ENCODE measurements around the gene FGF11.

DNA sequence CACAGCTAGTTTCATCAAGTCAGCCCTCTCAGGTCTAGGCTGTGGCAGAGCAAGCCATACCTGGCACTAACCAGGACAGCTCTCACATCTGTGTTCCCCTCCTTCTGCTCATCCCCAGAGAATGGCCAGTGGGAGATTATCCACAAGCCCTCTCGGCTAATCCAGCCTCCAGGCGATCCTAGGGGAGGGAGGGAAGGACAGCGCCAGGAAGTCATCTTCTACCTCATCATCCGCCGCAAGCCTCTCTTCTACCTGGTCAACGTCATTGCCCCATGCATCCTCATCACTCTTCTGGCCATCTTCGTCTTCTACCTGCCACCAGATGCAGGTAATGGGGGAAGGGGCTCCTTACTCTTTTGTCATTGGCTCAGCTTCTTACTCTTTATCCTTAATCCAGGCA lies 9.1 kb downstream of the FGF11 start:
- TF ChIP-seq, protein P1, sequence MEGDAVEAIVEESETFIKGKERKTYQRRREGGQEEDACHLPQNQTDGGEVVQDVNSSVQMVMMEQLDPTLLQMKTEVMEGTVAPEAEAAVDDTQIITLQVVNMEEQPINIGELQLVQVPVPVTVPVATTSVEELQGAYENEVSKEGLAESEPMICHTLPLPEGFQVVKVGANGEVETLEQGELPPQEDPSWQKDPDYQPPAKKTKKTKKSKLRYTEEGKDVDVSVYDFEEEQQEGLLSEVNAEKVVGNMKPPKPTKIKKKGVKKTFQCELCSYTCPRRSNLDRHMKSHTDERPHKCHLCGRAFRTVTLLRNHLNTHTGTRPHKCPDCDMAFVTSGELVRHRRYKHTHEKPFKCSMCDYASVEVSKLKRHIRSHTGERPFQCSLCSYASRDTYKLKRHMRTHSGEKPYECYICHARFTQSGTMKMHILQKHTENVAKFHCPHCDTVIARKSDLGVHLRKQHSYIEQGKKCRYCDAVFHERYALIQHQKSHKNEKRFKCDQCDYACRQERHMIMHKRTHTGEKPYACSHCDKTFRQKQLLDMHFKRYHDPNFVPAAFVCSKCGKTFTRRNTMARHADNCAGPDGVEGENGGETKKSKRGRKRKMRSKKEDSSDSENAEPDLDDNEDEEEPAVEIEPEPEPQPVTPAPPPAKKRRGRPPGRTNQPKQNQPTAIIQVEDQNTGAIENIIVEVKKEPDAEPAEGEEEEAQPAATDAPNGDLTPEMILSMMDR (conservative IDR thresholded peaks at IDR 0.05; ENCODE audit: low read depth, low read length) = no peak
- TF ChIP-seq RAD21 (IDR thresholded peaks at IDR 0.05; ENCODE audit: low read length) = no peak
- TF ChIP-seq POLR2A (IDR thresholded peaks at IDR 0.05; ENCODE audit: low read depth, low read length) = no peak
- no peak for TF ChIP-seq CEBPB (IDR thresholded peaks at IDR 0.05; ENCODE audit: low read depth, low read length)
- TF ChIP-seq SMC3 (IDR thresholded peaks at IDR 0.05; ENCODE audit: low read depth, low read length) = no peak
- no peak for TF ChIP-seq BHLHE40 (IDR thresholded peaks at IDR 0.05; ENCODE audit: low read depth, low read length)
